IPS DF 6.9 (cell line): Measurements from ENCODE around the gene TMEM233.

ENCODE experiments used
- DNase-seq: peaks from one replicate; pipeline ENCODE4 v3.0.0-alpha.2; 2013; ENCODE audit warnings: low read depth, low spot score
- H3K27ac ChIP-seq: one replicate; pipeline ENCODE4 v1.5.1; 2013; ENCODE audit warnings: low read length, control low read depth
- H3K27me3 ChIP-seq: 2 replicates; pipeline ENCODE4 v1.6.1; 2013; ENCODE audit warnings: mild to moderate bottlenecking, low read length; ENCODE audit not compliant: control insufficient read depth, insufficient read depth
- H3K36me3 ChIP-seq: 2 replicates; pipeline ENCODE4 v1.6.1; 2013; ENCODE audit warnings: low read length; ENCODE audit not compliant: control insufficient read depth, insufficient read depth
- H3K4me1 ChIP-seq: 2 replicates; pipeline ENCODE4 v1.6.1; 2013; ENCODE audit warnings: low read length; ENCODE audit not compliant: control insufficient read depth, insufficient read depth
- H3K4me3 ChIP-seq: 2 replicates; pipeline ENCODE4 v1.5.1; 2013; ENCODE audit warnings: mild to moderate bottlenecking, low read length
- H3K9me3 ChIP-seq: 2 replicates; pipeline ENCODE4 v1.6.1; 2013; ENCODE audit warnings: low read length, inconsistent platforms; ENCODE audit not compliant: control insufficient read depth, insufficient read depth
- WGBS: extraction: QIAGEN DNeasy Blood & Tissue Kit; methylation state at CpG from one replicate; pipeline ENCODE4 v1.1.7; 2013; ENCODE audit warnings: mixed read lengths, missing lambda C conversion rate; ENCODE audit not compliant: insufficient read length, insufficient coverage; 5-methylcytosine and 5-hydroxymethylcytosine counted together

The TMEM233 gene

GRCh38 chr12:119668324-119668841, 74.8 kb downstream of the TMEM233 start:
- DNase-seq, result no peak
- Histone ChIP-seq H3K9me3 (no peaks in the 10 kb centered on the region), H3K27me3 (no peaks in the 10 kb centered on the region), H3K4me3 (peak overlapping the region; percentile 90; the same call in 1 of the 2 replicates), H3K27ac (no peak overlapping the region), H3K36me3 (peaks cover 5% of the 10 kb centered on the region; the same call in 1 of the 2 replicates), H3K4me1 (no peaks in the 10 kb centered on the region)
- WGBS, result no CpG with 5 or more reads among the region's 14 CpGs

GRCh38 chr12:119669744-119670472, 76.3 kb downstream of the TMEM233 start:
- Histone ChIP-seq H3K27ac (no peak overlapping the region), H3K27me3 (no peaks in the 10 kb centered on the region), H3K4me3 (no peak overlapping the region), H3K9me3 (no peaks in the 10 kb centered on the region), H3K36me3 (peaks cover 20% of the 10 kb centered on the region), H3K4me1 (no peaks in the 10 kb centered on the region)
- no CpG with 5 or more reads among the region's 11 CpGs for WGBS
- DNase-seq, result no peak

GRCh38 chr12:119671070-119671469, 77.5 kb downstream of the TMEM233 start:
- no peak overlapping the region for H3K27ac ChIP-seq
- no peak for DNase-seq
- H3K36me3 ChIP-seq, result peaks cover 26% of the 10 kb centered on the region
- H3K9me3 ChIP-seq, result no peaks in the 10 kb centered on the region
- no peaks in the 10 kb centered on the region for H3K27me3 ChIP-seq
- no peak overlapping the region for H3K4me3 ChIP-seq
- no CpG with 5 or more reads among the region's 3 CpGs for WGBS
- no peaks in the 10 kb centered on the region for H3K4me1 ChIP-seq

- DNase-seq, result no peak
- H3K9me3 ChIP-seq, result no peaks in the 10 kb centered on the region
- no CpG with 5 or more reads among the region's 8 CpGs for WGBS
- no peaks in the 10 kb centered on the region for H3K27me3 ChIP-seq
- no peak overlapping the region for H3K4me3 ChIP-seq
- H3K4me1 ChIP-seq, result no peaks in the 10 kb centered on the region
- H3K27ac ChIP-seq, result no peak overlapping the region
- H3K36me3 ChIP-seq, result peaks cover 32% of the 10 kb centered on the region
Measured at GRCh38 chr12:119672194-119672593, 78.6 kb downstream of the TMEM233 start.

GRCh38 chr12:119673634-119674033, 80.1 kb downstream of the TMEM233 start:
- Histone ChIP-seq H3K4me1 (no peaks in the 10 kb centered on the region), H3K36me3 (peaks cover 41% of the 10 kb centered on the region), H3K4me3 (no peak overlapping the region), H3K9me3 (no peaks in the 10 kb centered on the region), H3K27me3 (no peaks in the 10 kb centered on the region), H3K27ac (no peak overlapping the region)
- no peak for DNase-seq
- no CpG with 5 or more reads among the region's 7 CpGs for WGBS

- no CpG with 5 or more reads among the region's 4 CpGs for WGBS
- no peak overlapping the region for H3K4me3 ChIP-seq
- no peaks in the 10 kb centered on the region for H3K27me3 ChIP-seq
- H3K4me1 ChIP-seq, result no peaks in the 10 kb centered on the region
- no peaks in the 10 kb centered on the region for H3K9me3 ChIP-seq
- no peak for DNase-seq
- peaks cover 43% of the 10 kb centered on the region for H3K36me3 ChIP-seq
- no peak overlapping the region for H3K27ac ChIP-seq
Measured at GRCh38 chr12:119674560-119674959, 81.0 kb downstream of the TMEM233 start.

- Histone ChIP-seq H3K4me1 (no peaks in the 10 kb centered on the region), H3K36me3 (peaks cover 55% of the 10 kb centered on the region), H3K27ac (no peak overlapping the region), H3K4me3 (no peak overlapping the region), H3K9me3 (no peaks in the 10 kb centered on the region), H3K27me3 (no peaks in the 10 kb centered on the region)
- DNase-seq, result no peak
- no CpG with 5 or more reads among the region's 9 CpGs for WGBS
Measured at GRCh38 chr12:119676022-119676421, 82.4 kb downstream of the TMEM233 start.

GRCh38 chr12:119676573-119676972, 83.0 kb downstream of the TMEM233 start:
- Histone ChIP-seq H3K4me3 (no peak overlapping the region), H3K9me3 (no peaks in the 10 kb centered on the region), H3K27ac (no peak overlapping the region), H3K27me3 (no peaks in the 10 kb centered on the region), H3K4me1 (no peaks in the 10 kb centered on the region), H3K36me3 (peaks cover 57% of the 10 kb centered on the region)
- no peak for DNase-seq
- no CpG with 5 or more reads among the region's 13 CpGs for WGBS

GRCh38 chr12:119678459-119678858, 84.9 kb downstream of the TMEM233 start:
- Histone ChIP-seq H3K27me3 (no peaks in the 10 kb centered on the region), H3K36me3 (peaks cover 55% of the 10 kb centered on the region), H3K4me1 (no peaks in the 10 kb centered on the region), H3K9me3 (no peaks in the 10 kb centered on the region), H3K27ac (no peak overlapping the region), H3K4me3 (no peak overlapping the region)
- DNase-seq, result no peak
- no CpG with 5 or more reads among the region's 7 CpGs for WGBS

GRCh38 chr12:119679081-119679480, 85.5 kb downstream of the TMEM233 start:
- WGBS, result no CpG with 5 or more reads among the region's 5 CpGs
- Histone ChIP-seq H3K4me1 (no peaks in the 10 kb centered on the region), H3K27ac (no peak overlapping the region), H3K27me3 (no peaks in the 10 kb centered on the region), H3K36me3 (peaks cover 49% of the 10 kb centered on the region), H3K9me3 (no peaks in the 10 kb centered on the region), H3K4me3 (no peak overlapping the region)
- no peak for DNase-seq

GRCh38 chr12:119679490-119679889, 85.9 kb downstream of the TMEM233 start:
- H3K36me3 ChIP-seq, result peaks cover 45% of the 10 kb centered on the region
- WGBS, result no CpG with 5 or more reads among the region's 10 CpGs
- no peaks in the 10 kb centered on the region for H3K4me1 ChIP-seq
- no peaks in the 10 kb centered on the region for H3K27me3 ChIP-seq
- H3K27ac ChIP-seq, result no peak overlapping the region
- no peak for DNase-seq
- H3K4me3 ChIP-seq, result no peak overlapping the region
- H3K9me3 ChIP-seq, result no peaks in the 10 kb centered on the region
